H1 (cell line): ENCODE data around the gene CEP128. TPM values are rescaled to one million over a fixed set of nuclear protein-coding genes. Genes with fewer than 3 reads are reported as not detected.

Source experiments
- CTCF ChIA-PET: fragments of 300-600 bp; sonication (Branson Sonifier 250); formaldehyde crosslinking; loops from one replicate; lab custom pipeline; 2021; ENCODE audit not compliant: partially characterized antibody; lab: Charles Lee
- POLR2A ChIA-PET: fragments of 300-600 bp; sonication (Branson Sonifier 250); formaldehyde crosslinking; loops from one replicate; lab custom pipeline; 2021; ENCODE audit warnings: inconsistent platforms; ENCODE audit not compliant: partially characterized antibody; lab: Charles Lee
- DNase-seq, 2 experiments: peaks; one replicate each; pipeline versions ENCODE4 v3.0.0 to v3.0.0-alpha.2; 2010 to 2022; ENCODE audit warnings: low spot score in 2 of 2, low read depth in 1 of 2, mixed read lengths in 1 of 2
- FAIRE-seq: peaks from 2 replicates; lab custom pipeline; 2011; peaks lifted over from hg19 to GRCh38; lab: Jason Lieb, UNC
- H2AFZ ChIP-seq: 2 replicates; pipeline ENCODE4 v1.8.1; 2012; ENCODE audit warnings: low read length, inconsistent platforms
- H2AK5ac ChIP-seq: 2 replicates; pipeline ENCODE4 v1.6.1; 2013; ENCODE audit warnings: low read depth, low read length
- H2BK120ac ChIP-seq: replicated peaks from 2 replicates; pipeline ENCODE3; 2013; ENCODE audit warnings: low read depth, low read length, inconsistent platforms
- H2BK12ac ChIP-seq: 2 replicates; pipeline ENCODE4 v1.6.1; 2013; ENCODE audit warnings: low read depth, low read length
- H2BK15ac ChIP-seq: 2 replicates; pipeline ENCODE4 v1.6.1; 2013; ENCODE audit warnings: low read length
- H2BK20ac ChIP-seq: 2 replicates; pipeline ENCODE4 v1.6.1; 2013; ENCODE audit warnings: low read length
- H2BK5ac ChIP-seq: 2 replicates; pipeline ENCODE4 v1.6.1; 2013; ENCODE audit warnings: low read depth, low read length
- H3K14ac ChIP-seq: 2 replicates; pipeline ENCODE4 v1.6.1; 2013; ENCODE audit warnings: inconsistent platforms; ENCODE audit not compliant: insufficient read length
- H3K18ac ChIP-seq: 2 replicates; pipeline ENCODE4 v1.6.1; 2013; ENCODE audit warnings: low read length; ENCODE audit errors: extremely low read depth
- H3K23ac ChIP-seq: 2 replicates; pipeline ENCODE4 v1.6.1; 2013; ENCODE audit warnings: inconsistent platforms; ENCODE audit not compliant: insufficient read length
- H3K23me2 ChIP-seq: 2 replicates; pipeline ENCODE4 v1.6.1; 2013; ENCODE audit warnings: low read depth, low read length
- H3K27ac ChIP-seq: 2 replicates; pipeline ENCODE4 v1.6.1; 2011; ENCODE audit warnings: low read depth, low read length, inconsistent platforms
- H3K27me3 ChIP-seq, 4 experiments: replicated peaks in 1 of 4; 1 replicate in 1 of 4; 2 replicates in 3 of 4; pipeline versions ENCODE4 v1.6.1 to v1.8.1; 2011 to 2013; ENCODE audit warnings: low read length in 3 of 4, mild to moderate bottlenecking in 3 of 4, inconsistent platforms in 2 of 4, mixed read lengths in 2 of 4, moderate library complexity in 1 of 4; ENCODE audit not compliant: control insufficient read depth in 3 of 4, insufficient read depth in 3 of 4; ENCODE audit errors: extremely low read depth in 1 of 4
- H3K36me3 ChIP-seq, 4 experiments: 2 replicates each; pipeline versions ENCODE4 v1.6.1 to v1.8.1; 2011 to 2013; ENCODE audit warnings: mild to moderate bottlenecking in 4 of 4, low read length in 3 of 4, moderate library complexity in 2 of 4, control low read depth in 1 of 4, inconsistent platforms in 1 of 4; ENCODE audit not compliant: insufficient read depth in 4 of 4, control insufficient read depth in 2 of 4
- H3K4ac ChIP-seq: replicated peaks from 2 replicates; pipeline ENCODE3; 2013; ENCODE audit warnings: low read length, low read depth, mixed read lengths, inconsistent platforms; ENCODE audit not compliant: insufficient read length
- H3K4me1 ChIP-seq, 4 experiments: replicated peaks in 1 of 4; 1 replicate in 1 of 4; 2 replicates in 3 of 4; pipeline versions ENCODE4 v1.6.1 to v1.8.1; 2011 to 2013; ENCODE audit warnings: low read length in 3 of 4, inconsistent platforms in 2 of 4, mixed read lengths in 1 of 4; ENCODE audit not compliant: insufficient read depth in 4 of 4, control insufficient read depth in 3 of 4
- H3K4me2 ChIP-seq, 2 experiments: 2 replicates each; pipeline versions ENCODE4 v1.6.1 to v1.8.1; 2011 to 2013; ENCODE audit warnings: low read depth in 2 of 2, low read length in 2 of 2, control low read depth in 1 of 2, inconsistent platforms in 1 of 2, mild to moderate bottlenecking in 1 of 2; ENCODE audit not compliant: insufficient read depth in 1 of 2
- H3K4me3 ChIP-seq, 4 experiments: fragments of 200-600, 300-600 bp in 1 of 4; sonication (generic), shearing (Covaris generic), sonication (Bioruptor Twin) in 1 of 4; 2 replicates each; pipeline versions ENCODE4 v1.5.1 to v1.8.1; 2011 to 2016; ENCODE audit warnings: low read length in 4 of 4, low read depth in 3 of 4, control low read depth in 2 of 4, inconsistent platforms in 2 of 4, mild to moderate bottlenecking in 2 of 4, mixed read lengths in 1 of 4, moderate library complexity in 1 of 4; ENCODE audit not compliant: insufficient read depth in 2 of 4; ENCODE audit errors: extremely low read depth in 1 of 4
- H3K56ac ChIP-seq: replicated peaks from 2 replicates; pipeline ENCODE3; 2013; ENCODE audit warnings: low read depth, mild to moderate bottlenecking, mixed read lengths, low read length, inconsistent platforms; ENCODE audit not compliant: insufficient read length
- H3K79me1 ChIP-seq: 2 replicates; pipeline ENCODE4 v1.6.1; 2013; ENCODE audit warnings: low read depth, low read length, control low read depth
- H3K79me2 ChIP-seq, 2 experiments: 2 replicates each; pipeline versions ENCODE4 v1.6.1 to v1.8.1; 2012 to 2013; ENCODE audit warnings: low read length in 2 of 2, mild to moderate bottlenecking in 2 of 2, inconsistent platforms in 1 of 2; ENCODE audit not compliant: insufficient read depth in 2 of 2, control insufficient read depth in 1 of 2
- H3K9ac ChIP-seq, 4 experiments: replicated peaks in 1 of 4; 1 replicate in 1 of 4; 2 replicates in 3 of 4; pipeline versions ENCODE4 v1.6.1 to v1.8.1; 2011 to 2013; ENCODE audit warnings: low read depth in 3 of 4, low read length in 3 of 4, control low read depth in 2 of 4, mild to moderate bottlenecking in 2 of 4, moderate library complexity in 2 of 4, inconsistent platforms in 1 of 4; ENCODE audit errors: extremely low read depth in 1 of 4
- H3K9me3 ChIP-seq, 2 experiments: 2 replicates each; pipeline versions ENCODE4 v1.6.1 to v1.8.1; 2012 to 2013; ENCODE audit warnings: mild to moderate bottlenecking in 2 of 2, moderate library complexity in 2 of 2, control low read depth in 1 of 2, inconsistent platforms in 1 of 2, low read depth in 1 of 2, low read length in 1 of 2, mixed read lengths in 1 of 2; ENCODE audit not compliant: insufficient read depth in 2 of 2
- H4K20me1 ChIP-seq, 2 experiments: replicated peaks in 1 of 2; 2 replicates each; pipeline versions ENCODE3 to v1.8.1; 2011 to 2013; ENCODE audit warnings: inconsistent platforms in 2 of 2, low read length in 2 of 2, mild to moderate bottlenecking in 1 of 2; ENCODE audit not compliant: insufficient read depth in 2 of 2, control insufficient read depth in 1 of 2
- H4K5ac ChIP-seq: 2 replicates; pipeline ENCODE4 v1.6.1; 2013; ENCODE audit warnings: low read length, low read depth, mixed read lengths, inconsistent platforms; ENCODE audit not compliant: insufficient read length
- H4K8ac ChIP-seq: 2 replicates; pipeline ENCODE4 v1.8.0; 2013; ENCODE audit warnings: mild to moderate bottlenecking, moderate library complexity, low read length, inconsistent platforms; ENCODE audit not compliant: insufficient read depth; ENCODE audit errors: extremely low read depth
- H4K91ac ChIP-seq: replicated peaks from 2 replicates; pipeline ENCODE3; 2013; ENCODE audit warnings: low read length, mixed read lengths, inconsistent platforms; ENCODE audit not compliant: insufficient read length
- CTCF ChIP-seq, 3 experiments: IDR thresholded peaks; 1 replicate in 2 of 3; 2 replicates in 1 of 3; pipeline versions ENCODE4 v1.5.1 to v1.6.1; 2011; ENCODE audit warnings: low read length in 3 of 3, mild to moderate bottlenecking in 3 of 3, inconsistent platforms in 2 of 3, low read depth in 1 of 3, moderate library complexity in 1 of 3; ENCODE audit not compliant: insufficient read depth in 1 of 3; ENCODE audit errors: control extremely low read depth in 1 of 3
- MAFK ChIP-seq: IDR thresholded peaks from 2 replicates; pipeline ENCODE4 v1.6.1; 2012; ENCODE audit warnings: low read depth, mild to moderate bottlenecking, improper control_type of control experiment, low read length
- WGBS, 2 experiments: shearing (Covaris generic) in 1 of 2; methylation state at CpG; one replicate each; pipeline versions ENCODE4 v1.1.6 to v1.1.7; 2013 to 2015; ENCODE audit warnings: low lambda C conversion rate in 2 of 2, mixed read lengths in 2 of 2, inconsistent platforms in 1 of 2, low coverage in 1 of 2, missing lambda C conversion rate in 1 of 2; ENCODE audit not compliant: insufficient replicate concordance in 2 of 2, insufficient coverage in 1 of 2, insufficient read length in 1 of 2; ENCODE audit errors: extremely low coverage in 1 of 2, missing lambda C conversion rate in 1 of 2; 5-methylcytosine and 5-hydroxymethylcytosine counted together
- polyA plus RNA-seq, 7 experiments: library from polyadenylated mRNA; depleted of rRNA in 3 of 7; stranded (reverse) in 5 of 7; unstranded in 2 of 7; fragments of >200 nt in 5 of 7; fragments of 200-250 nt in 2 of 7; gene quantifications; 1 replicate in 5 of 7; 2 replicates in 1 of 7; 4 replicates in 1 of 7; pipeline versions ENCODE4 v1.2.1 to v1.2.3, GENCODE V29; 2011 to 2013; ENCODE audit warnings: missing spikeins in 2 of 7, mixed read lengths in 2 of 7
- total RNA-seq: library from RNA; stranded (reverse); fragmentation: NEBNext Ultra II Directional; extraction: Animal tissue kit (Norgen Biotek cat#: 25700); gene quantifications from 2 replicates; pipeline ENCODE4 v1.2.1, GENCODE V29; 2021

The CEP128 gene
- total and polyA plus RNA-seq, 2 of the 8 experiments (the other 6 are each of a cell fraction or from before 2014, with no cell fraction given): 1.9 to 17.0 TPM

GRCh38 chr14:80956102-80956501, 14.6 kb upstream of the CEP128 start:
- H3K9ac ChIP-seq: no peak overlapping the region
- peak overlapping the region in 1 of 4 experiments; percentile 77; a peak in 1 of 8 replicates for H3K4me3 ChIP-seq
- CTCF ChIA-PET: interaction anchor here (0.7 to 5.1 kb wide), 17 partner anchors 12 to 509 kb away, joined by 3 to 64 read pairs (median 5); no protein-coding TSS in a partner anchor

More at GRCh38 chr14:80956102-80956501, 14.6 kb upstream of the CEP128 start:
- H2BK20ac ChIP-seq: no peak overlapping the region
- H2BK5ac ChIP-seq: no peak overlapping the region
- no peak overlapping the region for H4K91ac ChIP-seq
- no peak overlapping the region for H2AK5ac ChIP-seq
- TF ChIP-seq MAFK: peak; percentile 82; the same call in 1 of the 2 replicates
- TF ChIP-seq CTCF (IDR thresholded peaks at IDR 0.05; ENCODE audit: control extremely low read depth in 1 of 3, insufficient read depth in 1 of 3, low read depth in 1 of 3, low read length in 3 of 3): no peak
- TF ChIP-seq, all 59 proteins: peak for 1
- Histone ChIP-seq H3K9me3 (no peaks in the 10 kb centered on the region), H3K56ac (no peak overlapping the region), H4K20me1 (no peaks in the 10 kb centered on the region), H3K27ac (no peak overlapping the region), H3K18ac (no peak overlapping the region), H3K14ac (no peak overlapping the region), H3K27me3 (peaks cover 2 to 9% (median 6%) of the 10 kb centered on the region in 4 experiments; a peak in 5 of 7 replicates), H3K4ac (no peak overlapping the region), H3K23ac (no peak overlapping the region), H2BK12ac (no peak overlapping the region), H3K79me2 (no peaks in the 10 kb centered on the region), H3K79me1 (no peaks in the 10 kb centered on the region), H4K8ac (no peak overlapping the region), H3K4me1 (peaks cover 0 to 6% (median under 1%) of the 10 kb centered on the region in 4 experiments; a peak in 2 of 7 replicates), H2BK15ac (no peak overlapping the region), H4K5ac (no peak overlapping the region), H3K4me2 (peak overlapping the region; percentile 62 to 100; a peak in 2 of 4 replicates), H2BK120ac (no peak overlapping the region), H3K23me2 (peaks cover 2% of the 10 kb centered on the region; the same call in 1 of the 2 replicates), H3K36me3 (no peaks in the 10 kb centered on the region), H2AFZ (no peak overlapping the region)
- DNase-seq (no peak), FAIRE-seq (no peak)
- WGBS, 2 experiments: 90% methylated on average over 2 of the region's 2 CpGs; no CpG with 5 or more reads in 1 of the 2 experiments
- POLR2A ChIA-PET: interaction anchor here (0.7 to 1.1 kb wide), 2 partner anchors 15 to 32 kb away, joined by 3 read pairs; partner anchors contain the start of gene CEP128
